Left renal cortex interstitium (tissue), 4 donors: ENCODE measurements around the gene SYNJ2. TPM values are rescaled to one million over a fixed set of nuclear protein-coding genes. Genes with fewer than 3 reads are reported as not detected.

Experiments
- DNase-seq, 4 donors: peaks; one replicate each; pipeline ENCODE4 v3.0.0-alpha.2; 2013; ENCODE audit warnings: low read depth in 4 of 4, low spot score in 2 of 4, missing footprints in 1 of 4
- polyA plus RNA-seq, 4 donors: library from polyadenylated mRNA; unstranded; fragments of 120-200 nt; gene quantifications; one replicate each; pipeline ENCODE4 v1.2.1, GENCODE V29; 2013; ENCODE audit not compliant: insufficient read length in 4 of 4

Gene SYNJ2
- polyA plus RNA-seq, 4 donors = 9.7 to 12.1 (median 10.8) TPM

GRCh38 chr6:158009935-158010585, 28.4 kb downstream of the SYNJ2 start:
- DNase-seq = no peak

- no peak for DNase-seq
Observed at GRCh38 chr6:158010591-158011477, 29.2 kb downstream of the SYNJ2 start.

GRCh38 chr6:158011478-158011920, 29.8 kb downstream of the SYNJ2 start:
- DNase-seq = no peak

- no peak for DNase-seq
Observed at GRCh38 chr6:158011980-158012566, 30.4 kb downstream of the SYNJ2 start.

GRCh38 chr6:158013904-158014504, 32.3 kb downstream of the SYNJ2 start:
- DNase-seq = no peak

- DNase-seq = no peak
Observed at GRCh38 chr6:158014505-158015187, 33.0 kb downstream of the SYNJ2 start.

GRCh38 chr6:158015188-158015506, 33.5 kb downstream of the SYNJ2 start:
- no peak for DNase-seq

GRCh38 chr6:158016571-158017383, 35.1 kb downstream of the SYNJ2 start:
- no peak for DNase-seq

- DNase-seq = no peak
Observed at GRCh38 chr6:158017621-158018040, 36.0 kb downstream of the SYNJ2 start.

GRCh38 chr6:158018041-158018771, 36.5 kb downstream of the SYNJ2 start:
- no peak for DNase-seq

- DNase-seq = no peak
Observed at GRCh38 chr6:158018851-158019361, 37.2 kb downstream of the SYNJ2 start.

GRCh38 chr6:158019416-158019815, 37.8 kb downstream of the SYNJ2 start:
- no peak for DNase-seq

- DNase-seq = no peak
Observed at GRCh38 chr6:158020272-158020711, 38.6 kb downstream of the SYNJ2 start.

GRCh38 chr6:158020811-158021210, 39.1 kb downstream of the SYNJ2 start:
- DNase-seq = no peak

- no peak for DNase-seq
Observed at GRCh38 chr6:158021376-158021775, 39.7 kb downstream of the SYNJ2 start.

GRCh38 chr6:158021814-158022748, 40.4 kb downstream of the SYNJ2 start:
- DNase-seq = no peak

GRCh38 chr6:158022749-158023596, 41.3 kb downstream of the SYNJ2 start:
- no peak for DNase-seq
